Activated CD4-positive, alpha-beta T cell treated with anti-CD3 and anti-CD28 coated beads, Interleukin-2, amount 50 U/mL, for 48 hours (primary cell): ENCODE results near the gene TSHZ3.

Source experiments
- DNase-seq, 2 experiments: peaks; one replicate each; pipeline ENCODE4 v3.0.0-alpha.2; 2020

TSHZ3 gene

DNA sequence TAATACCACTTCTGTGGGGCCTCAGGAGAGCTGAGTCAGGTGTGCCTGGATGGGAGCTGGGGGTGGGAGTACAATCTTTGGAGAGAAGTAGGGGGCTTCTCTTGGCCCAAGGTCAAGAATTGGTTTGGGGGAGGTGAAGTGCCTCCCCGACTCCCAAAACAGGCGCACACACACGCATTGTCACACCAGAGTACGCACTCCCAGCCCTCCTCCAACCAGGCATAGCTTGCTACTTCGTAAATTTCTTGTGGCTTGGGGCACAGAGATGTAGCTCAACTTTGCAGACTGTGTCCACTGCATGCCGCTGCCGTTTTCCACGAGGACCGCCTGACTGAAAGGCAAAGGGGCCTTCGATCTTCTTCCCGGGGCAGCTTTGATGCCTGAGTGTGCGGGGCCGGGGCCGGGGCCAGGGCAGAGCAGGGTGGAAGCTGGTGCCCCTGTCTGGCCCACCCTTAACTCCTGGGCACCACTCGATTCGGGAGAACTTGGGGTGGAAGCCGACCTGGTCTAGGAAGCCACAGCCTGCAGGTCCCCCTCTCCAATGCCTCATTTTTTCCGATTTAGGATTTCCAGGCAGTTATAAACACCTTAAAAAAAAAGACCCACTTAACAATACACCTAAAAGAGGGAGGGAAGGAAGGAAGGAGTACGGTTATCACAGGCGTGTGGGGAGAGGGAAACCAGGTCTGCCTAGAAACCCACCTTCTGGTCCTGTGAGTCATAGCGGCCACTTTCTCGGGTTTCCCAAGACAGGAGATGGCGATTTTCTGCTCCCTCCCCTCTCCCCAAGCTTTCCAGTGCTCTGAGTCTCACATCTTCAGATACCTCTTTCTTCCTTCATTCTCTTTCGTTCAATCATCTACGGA is 5.8 kb upstream of the TSHZ3 start:
- DNase-seq, result no peak

DNA sequence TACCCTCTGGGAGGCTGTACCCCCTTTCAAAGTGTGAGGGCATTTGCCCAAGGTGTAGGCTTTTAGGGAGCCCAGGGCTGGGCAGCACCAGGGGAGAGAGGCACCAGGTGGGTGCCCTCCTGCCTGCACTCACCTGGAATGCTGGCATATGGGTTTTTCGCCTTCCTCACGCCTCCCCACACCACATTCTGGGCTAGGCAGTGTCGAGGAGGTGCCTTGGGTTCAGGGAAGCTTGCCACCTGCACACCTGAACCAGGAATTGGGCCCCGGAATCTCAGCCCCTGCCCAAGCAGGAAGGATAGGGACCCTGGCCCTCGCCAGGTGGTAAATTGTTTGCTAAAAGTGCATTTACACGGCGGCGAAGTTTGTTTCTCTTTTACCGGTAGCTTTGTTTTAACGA is 5.1 kb upstream of the TSHZ3 start:
- no peak for DNase-seq

DNA sequence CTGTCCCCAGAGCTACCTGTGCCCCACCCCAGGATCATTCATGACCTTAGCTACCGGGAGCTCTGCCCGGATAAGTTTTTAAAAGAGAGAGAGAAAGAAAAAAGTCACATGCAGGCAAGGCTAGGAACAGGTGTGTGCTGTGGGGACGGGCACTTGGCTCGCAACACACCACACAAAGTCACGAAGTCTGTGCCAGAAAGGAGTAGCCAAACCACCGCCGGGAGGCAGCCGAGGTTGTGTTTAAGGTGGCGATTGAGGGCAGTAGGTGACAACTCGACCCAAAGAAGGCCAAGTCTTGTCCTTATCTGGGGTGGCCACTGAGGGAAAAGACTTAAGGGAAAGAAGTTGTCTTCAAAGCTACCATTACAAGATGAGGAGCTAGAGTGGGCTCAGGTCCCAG is 4.6 kb upstream of the TSHZ3 start:
- peak in 1 of 2 experiments; percentile 15 for DNase-seq

DNA sequence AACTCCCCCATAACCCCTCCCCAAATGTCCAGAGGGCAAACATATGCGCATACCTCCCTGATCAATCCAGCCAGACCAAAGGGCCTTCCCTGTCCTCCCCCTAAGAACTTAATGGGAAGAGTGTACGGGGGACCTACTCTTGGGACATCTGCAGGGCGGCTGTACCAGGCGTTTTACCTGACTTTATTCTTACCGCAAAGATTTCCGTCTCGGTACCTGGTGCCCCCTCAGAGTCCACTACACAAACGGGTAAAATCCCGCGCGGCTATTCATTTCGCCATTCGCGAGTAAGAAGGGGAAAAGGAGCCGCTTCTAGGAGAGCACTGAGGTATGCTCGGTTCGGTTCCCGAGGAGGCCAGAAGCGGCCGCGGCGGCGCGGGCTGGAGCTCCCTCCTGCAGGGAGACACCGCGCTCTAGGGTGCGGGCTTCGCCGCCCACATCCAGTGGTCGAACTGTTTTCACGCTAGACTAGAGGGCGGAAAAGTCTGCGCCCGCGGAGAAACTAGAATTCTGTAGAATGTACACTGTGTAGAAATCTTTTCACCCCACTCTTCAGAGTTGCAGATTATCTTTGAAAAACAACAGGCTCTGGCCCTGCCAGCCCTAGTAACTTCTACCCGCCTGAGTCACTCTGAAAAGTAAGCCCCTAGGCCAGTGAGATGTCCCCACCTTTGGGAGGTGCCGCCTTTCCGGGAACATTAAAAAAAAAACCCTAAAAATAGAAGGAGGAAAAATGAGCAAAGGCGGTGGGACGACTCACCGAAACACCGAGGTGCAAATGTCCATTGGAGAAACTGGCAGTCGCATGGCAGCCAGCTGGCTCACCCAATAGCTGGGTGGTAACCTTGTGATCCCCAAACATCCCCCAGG is 3.8 kb upstream of the TSHZ3 start:
- no peak for DNase-seq

DNA sequence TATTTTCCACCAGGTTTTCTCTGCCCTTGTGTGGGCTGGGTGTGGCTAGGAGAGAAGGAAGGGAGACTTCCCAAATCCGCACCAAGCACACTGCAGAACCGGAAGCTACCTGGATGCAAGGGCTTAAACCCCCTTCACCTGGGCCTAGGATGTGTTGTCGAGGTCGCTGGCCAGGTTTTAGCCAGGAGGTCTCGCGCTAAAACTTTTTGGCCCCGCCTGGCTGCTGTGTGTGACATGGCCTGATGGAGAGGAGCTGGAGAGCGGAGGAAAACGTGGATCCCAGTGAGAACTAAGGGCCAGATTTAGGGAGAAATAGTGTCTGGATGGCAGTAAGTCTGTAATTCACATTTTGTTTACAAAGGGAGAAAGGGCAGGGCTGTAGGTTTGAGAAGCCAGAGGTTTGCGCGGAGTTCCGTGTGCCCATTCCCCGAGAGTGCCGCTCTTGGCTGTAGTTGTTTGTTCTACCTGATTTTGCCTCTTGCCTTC is 3.1 kb upstream of the TSHZ3 start:
- no peak for DNase-seq

DNA sequence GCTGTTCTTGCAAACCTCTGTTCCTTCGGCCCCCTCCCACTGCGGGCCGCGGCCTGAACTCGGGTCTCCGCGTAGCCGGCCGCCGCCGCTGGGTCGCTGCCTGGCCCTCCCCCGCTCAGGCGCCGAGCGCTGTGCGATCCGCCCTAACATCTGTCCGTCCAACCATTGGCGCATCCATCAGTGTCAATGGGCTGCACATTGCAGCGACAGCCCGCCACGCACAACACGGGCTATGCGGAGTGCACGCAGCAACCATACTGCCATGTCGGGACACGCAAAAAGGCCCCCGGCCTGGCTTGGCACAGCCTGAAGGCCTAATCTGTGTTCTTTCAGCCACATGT is 2.6 kb upstream of the TSHZ3 start:
- DNase-seq, result no peak

DNA sequence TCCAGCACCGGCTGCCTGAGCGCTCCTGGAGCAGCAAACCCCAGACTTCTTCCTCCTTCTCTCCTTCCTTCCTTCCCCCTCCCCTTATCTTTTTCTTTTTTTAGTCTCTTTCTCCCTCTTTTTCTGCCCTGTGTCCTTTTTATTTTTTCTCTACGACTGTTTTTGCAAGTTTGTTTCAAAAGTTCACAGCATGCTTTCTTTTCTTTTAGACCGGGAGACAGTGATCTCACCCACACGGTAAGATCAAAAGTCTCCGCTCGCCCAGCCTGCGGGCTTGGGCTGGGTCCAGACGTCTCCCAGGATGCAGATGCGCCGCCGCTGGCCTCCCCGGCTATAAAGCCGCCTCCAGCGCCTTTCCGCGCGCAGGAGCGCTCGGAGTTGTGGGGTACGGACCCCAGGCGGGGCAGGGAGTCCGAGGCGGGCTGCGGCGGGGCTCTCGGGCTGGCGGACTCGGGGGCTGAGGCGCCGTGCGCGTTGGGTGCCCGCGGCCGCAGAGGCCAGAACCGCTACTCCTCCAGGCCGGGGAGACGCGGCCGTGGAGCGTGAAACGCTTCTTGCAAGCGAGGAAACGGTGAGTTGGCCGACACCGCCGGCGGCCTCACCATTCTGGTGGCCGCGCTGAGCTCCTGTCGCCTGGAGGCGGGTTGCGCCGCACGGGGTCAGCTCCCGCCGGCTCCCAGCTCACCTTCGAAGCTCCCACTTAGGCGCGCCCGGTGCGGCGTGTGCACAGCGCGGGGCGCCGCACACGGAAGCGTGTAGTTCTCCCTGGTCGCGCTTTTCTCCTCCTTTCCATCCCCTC is 2.0 kb upstream of the TSHZ3 start:
- DNase-seq, result peak; percentile 22 to 37

DNA sequence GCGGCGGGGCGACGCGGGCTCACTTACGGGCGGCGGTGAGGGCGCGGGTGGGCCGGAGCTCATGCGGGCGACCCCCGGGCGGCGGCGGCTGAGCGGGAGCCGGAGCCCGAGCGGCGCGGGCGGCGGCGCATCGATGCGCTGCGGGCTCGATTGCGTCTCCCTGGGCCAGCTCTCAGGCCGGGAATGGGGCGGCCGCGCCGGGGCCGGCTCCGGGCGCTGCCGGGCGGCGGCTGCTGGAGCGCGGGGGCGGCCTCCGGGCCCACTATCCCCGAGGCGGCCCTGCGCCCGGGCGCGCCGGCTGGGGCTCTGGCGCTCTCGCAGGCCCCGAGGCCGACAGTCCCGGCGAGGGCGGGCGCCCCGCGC is 1.4 kb upstream of the TSHZ3 start:
- DNase-seq, result peak; percentile 41 to 46

DNA sequence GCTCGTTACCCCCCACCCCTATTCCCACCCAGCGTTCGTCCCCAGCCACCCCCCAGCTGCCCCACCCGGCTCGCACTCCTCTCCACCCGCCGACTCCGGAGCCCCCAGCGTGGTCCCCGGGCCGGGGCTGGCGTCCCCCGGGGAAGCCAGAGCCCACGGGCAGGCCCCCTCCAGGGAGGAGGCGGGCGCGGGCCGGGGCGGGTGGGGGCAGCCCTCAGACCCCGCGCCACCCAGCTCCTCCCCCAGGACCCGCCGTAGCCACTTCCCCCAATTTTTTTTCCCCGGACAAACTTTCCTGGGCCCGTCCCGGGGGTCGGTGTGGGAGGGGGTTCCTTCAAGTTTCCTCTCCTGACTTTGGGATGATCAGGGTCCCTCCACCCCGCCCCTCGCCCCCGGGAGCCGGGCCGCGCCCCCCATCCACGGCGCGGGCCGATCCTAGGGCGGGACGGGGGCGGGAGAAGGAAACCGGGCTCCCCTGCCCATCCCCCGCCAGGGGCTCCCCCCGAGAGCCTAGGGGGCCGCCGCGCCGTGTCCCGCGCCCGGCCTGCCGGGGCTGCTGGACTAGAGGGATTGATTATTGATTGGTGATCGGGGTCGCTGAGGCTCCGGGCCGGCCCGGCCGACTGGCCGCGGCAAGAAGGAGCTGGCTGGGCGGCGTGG is 927 bp upstream of the TSHZ3 start:
- no peak for DNase-seq

DNA sequence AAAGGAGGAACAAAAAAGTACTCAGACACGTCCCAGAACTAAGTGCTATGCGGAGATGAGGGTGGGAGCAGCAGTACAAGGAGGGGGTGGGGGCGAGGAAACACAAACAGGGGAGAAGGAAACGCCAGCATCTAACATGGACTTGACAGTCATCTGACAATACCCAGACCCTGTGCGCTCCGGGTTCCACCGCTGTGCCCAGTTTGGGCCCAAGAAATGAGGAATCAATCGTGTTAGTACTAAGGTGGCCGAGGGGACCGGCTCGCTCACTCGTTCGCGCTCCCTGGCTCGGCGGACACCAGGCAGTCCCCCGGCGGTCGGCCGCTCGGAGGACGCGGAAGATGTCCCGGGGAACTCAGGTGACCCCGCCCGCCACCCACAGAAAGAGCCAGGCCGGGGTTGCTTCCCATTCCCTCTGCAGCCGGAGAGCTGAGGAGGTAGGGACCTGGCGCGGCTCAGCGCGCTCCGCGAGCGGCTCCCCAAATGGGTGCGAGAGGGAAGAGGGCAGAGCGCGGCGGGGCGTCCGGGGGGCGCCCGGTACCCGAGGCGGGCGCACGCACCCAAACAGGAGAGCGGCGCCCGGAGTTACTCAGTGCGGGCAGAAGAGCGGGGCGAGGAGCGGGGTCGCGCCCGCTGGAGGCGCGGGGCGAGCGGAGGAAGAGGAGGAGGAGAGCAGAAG is 616 bp downstream of the TSHZ3 start:
- DNase-seq, result peak in 1 of 2 experiments; percentile 18

DNA sequence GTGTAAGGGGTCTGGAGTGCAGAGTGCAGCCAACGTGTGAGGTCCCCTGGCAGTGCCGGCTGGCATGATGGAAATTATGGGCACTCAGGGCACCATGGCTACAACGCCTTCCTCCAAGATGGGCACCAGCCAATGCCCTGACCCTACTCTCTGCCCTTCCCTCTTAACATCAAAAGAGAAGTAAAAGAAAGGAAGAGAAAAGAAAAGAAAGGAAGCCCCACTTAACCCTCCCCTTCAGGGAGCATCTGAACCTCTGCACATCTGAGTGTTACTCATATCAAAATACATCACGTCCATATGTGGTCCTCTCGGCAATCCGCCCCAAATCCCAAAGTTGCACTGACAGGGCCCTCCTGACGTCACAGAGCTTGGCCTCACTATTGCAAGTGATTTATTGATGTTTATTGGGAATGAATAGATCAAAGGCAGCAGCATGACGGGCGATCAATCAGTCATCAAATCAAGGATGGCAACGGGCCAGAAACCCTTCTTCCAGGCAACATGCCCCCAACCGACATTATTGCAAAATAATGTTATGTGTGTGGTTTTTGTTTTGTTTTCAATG is 1.3 kb downstream of the TSHZ3 start:
- no peak for DNase-seq

DNA sequence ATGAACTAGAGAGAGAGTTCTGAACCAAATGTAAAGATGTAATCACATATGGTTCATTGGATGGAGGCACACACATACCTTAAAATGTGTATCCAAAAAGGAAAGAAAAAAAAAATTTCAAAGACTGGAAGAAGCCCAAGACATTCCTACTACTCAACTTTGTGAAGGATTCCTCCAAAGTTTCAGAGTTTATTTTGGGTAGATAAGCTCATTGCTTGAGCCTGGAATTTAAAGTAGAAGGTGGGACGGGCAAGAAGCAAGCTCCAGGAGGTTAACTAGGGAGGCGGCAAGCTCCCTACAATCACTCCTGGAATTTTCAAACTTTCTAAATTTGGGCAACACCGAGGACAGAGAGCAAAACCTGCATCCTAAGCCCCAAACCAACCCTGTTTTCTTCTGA is 1.9 kb downstream of the TSHZ3 start:
- no peak for DNase-seq

DNA sequence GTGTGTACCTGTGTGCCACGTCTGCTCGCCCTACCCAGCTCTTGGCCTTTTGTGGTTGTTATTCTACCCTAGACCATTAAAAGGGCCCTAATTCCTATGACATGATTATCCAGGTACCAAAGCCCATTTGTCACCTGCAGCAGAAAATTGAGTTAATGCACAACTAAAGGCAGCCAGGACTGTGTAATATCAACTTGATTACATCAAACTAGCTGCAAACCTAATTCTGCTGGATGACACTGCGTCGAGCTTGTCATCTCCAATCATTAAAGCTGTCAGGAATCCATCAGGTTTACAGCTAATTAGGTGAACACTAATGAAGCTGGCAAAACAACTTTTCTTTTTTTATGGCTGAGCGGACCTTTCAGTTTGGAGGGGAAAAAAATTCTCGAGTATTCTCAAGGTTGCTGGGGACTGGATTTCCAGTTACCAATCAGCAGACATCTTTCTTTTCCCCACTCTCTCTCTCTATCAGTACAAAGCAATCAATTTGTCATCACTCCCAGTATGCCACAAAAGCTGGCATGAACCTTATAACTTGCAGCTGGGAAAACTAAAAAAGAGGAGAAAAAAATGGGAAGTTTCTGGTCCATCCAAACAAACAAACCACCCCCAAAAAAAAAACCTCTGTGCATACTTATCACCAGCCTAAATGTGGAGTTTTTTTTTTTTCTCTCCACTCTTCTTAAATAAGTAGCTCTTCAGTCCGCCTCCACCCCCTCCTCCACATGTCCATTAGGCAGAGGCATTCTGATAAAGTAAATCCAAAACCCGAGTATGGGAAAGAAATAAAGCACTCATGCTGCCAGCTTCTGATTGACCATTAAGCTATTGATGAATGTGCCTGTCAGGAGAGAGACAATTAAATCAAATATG is 2.8 kb downstream of the TSHZ3 start:
- no peak for DNase-seq

DNA sequence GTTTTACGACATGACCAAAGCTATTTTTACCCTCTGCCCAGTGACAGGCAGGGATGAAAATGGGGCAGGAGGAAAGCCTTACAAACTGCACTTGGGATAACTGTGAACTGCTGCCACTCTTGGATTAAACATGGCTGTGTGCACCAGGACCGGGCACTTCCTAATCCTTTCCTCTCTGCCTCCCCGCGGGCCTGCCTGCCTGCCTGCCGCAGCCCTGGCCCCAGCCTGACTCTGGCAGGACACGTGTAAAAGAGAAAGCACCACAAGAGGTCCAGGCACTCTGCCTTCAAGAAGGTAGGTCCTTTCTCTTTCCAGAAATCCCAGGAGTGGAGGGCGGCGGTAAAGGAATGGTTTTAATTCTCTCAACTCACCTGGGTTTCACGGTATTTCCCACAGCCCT is 4.8 kb downstream of the TSHZ3 start:
- no peak for DNase-seq

DNA sequence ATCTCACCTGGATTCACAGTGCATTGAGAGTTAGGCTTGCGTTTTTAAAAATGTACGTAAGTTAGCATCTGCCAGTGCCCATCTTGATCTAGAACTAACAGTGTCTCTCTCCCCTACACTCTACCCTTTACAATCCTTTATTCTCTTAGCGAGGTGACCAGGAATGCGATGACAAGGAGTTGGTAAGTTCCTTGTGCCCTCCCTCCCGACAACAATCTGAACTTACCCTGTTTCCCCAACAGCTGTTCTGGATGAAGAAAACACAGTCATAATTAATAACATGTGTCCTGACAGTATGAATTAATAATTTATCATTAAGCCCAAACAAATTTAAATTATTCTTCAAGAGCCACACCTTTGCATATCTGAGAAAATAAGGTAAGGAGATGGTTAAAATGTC is 6.3 kb downstream of the TSHZ3 start:
- DNase-seq, result no peak

DNA sequence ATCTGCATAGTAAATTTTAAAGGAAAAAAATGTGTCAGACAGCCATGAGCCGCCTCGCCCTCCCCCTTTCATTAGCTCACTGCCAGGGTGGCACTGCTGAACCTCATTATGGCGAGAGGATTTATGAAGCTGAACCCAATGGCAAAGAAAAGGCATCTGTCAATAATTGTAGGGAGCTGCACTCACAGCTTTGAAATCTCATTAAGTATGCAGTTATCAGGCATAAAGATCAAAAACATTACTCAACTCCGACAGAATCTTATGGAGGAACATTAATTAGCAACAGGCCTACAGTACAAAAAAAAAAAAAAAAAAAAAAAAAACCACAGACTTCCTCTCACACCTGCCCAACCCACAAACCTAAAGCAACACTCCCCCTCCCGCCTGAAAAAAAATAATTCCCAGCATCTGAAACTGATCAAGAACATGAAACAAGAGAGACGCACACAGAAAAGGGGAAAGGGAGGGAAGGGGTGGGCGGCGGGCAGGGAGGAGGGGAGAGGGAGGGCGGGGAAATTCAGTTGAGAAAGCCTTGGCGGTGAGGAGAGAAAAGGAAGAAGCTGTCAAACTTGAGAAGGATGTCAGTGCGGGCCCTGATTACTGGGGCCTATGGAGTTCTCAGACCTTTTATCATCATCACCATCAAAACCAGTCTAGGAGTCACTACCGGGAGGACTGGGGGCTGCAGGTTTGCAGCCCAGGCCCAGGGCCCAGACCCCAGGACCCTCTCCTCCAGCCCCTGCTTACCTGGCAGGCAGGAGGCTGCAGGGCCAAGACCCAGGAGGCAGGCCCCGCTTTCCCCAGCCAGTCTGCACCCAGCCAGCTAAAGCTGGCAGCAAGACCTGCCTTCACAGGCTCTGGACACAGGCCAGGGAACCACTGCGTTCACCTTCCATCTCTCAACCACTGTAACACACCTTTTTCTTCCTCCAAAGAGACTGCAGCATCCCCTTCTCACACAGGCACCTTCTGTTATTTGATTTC is 8.9 kb downstream of the TSHZ3 start:
- DNase-seq, result no peak

DNA sequence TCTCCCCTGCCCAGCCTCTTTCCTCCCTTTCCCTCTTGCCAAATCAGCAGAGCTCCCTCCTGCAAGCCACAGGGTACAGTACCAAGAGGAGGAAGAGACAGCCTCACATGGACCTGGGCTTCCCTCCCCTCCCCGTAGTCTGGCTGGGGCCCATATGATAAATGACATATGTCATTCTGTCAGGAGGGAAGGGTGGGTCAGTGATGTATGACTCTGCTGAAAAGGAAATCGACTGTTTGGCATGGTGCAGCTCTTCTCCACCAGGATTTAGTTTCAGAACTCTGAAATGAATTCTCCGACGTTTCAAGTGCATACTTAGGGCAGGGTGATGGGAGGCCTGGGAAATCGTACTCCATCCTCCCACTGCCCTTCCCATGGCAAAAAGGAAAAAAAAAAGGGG is 9.8 kb downstream of the TSHZ3 start:
- DNase-seq, result no peak

DNA sequence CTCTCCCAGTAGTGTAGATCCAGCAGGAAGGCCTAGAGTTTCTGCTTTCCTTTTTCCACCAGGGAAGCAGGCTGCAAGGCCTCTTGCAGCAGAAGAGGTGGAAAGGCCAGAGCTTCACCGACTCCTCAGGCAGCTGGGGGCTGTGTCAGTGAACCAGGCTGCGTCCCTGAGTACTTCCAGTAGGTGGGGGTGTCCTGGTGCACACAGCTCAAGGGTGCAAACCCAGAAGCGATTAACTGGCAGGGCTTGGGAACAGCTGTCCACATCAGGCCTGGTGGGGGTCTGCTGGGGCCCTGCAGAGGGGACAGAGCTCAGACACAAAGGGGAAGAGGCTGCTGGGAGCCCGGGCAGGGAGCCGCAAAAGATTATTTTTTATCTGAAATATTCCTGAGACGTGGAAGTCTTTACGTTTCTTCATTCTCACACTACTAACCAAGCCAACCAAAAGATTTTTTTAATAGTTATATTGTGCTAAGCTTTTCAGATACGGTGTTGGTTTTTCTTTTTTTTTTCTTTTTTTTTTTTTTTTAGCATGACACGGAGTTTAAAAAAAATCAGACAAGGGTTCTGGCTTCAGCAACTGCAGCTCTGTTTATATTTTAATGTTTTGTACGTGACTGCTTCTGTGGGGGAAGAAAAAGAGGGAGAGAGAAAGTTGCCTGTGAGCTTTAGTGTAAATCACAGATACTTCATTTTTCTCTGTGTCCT is 11.0 kb downstream of the TSHZ3 start:
- DNase-seq, result no peak
